AG09309 (cell line): ENCODE data around the gene PTPRN2.
"Not testable (repeated sequence)": the region's sequence is repeated elsewhere in the genome, so short reads cannot be mapped to it uniquely, and the experiment has no call there.

Experiments
- DNase-seq: peaks from one replicate; pipeline ENCODE4 v3.0.0-alpha.2; 2010; ENCODE audit warnings: low read depth
- H3K4me3 ChIP-seq: 2 replicates; pipeline ENCODE4 v1.5.1; 2011; ENCODE audit warnings: mild to moderate bottlenecking, low read depth, low read length, moderate library complexity; ENCODE audit not compliant: control insufficient read depth
- CTCF ChIP-seq: IDR thresholded peaks from 2 replicates; pipeline ENCODE4 v1.5.1; 2011; ENCODE audit warnings: mild to moderate bottlenecking, low read depth, low read length, inconsistent platforms; ENCODE audit not compliant: insufficient read depth, control insufficient read depth; ENCODE audit errors: missing control alignments

Gene PTPRN2

GRCh38 chr7:157923903-157924630 lies 663.6 kb downstream of the PTPRN2 start:
- no peak overlapping the region for H3K4me3 ChIP-seq
- no peak for DNase-seq
- no peak for TF ChIP-seq CTCF

GRCh38 chr7:157922576-157922975 lies 665.0 kb downstream of the PTPRN2 start:
- no peak for DNase-seq
- TF ChIP-seq CTCF = no peak
- no peak overlapping the region for H3K4me3 ChIP-seq

GRCh38 chr7:157918326-157919080 lies 669.1 kb downstream of the PTPRN2 start:
- H3K4me3 ChIP-seq = no peak overlapping the region
- no peak for DNase-seq
- TF ChIP-seq CTCF = no peak

GRCh38 chr7:157916946-157917640 lies 670.5 kb downstream of the PTPRN2 start:
- H3K4me3 ChIP-seq = no peak overlapping the region
- no peak for TF ChIP-seq CTCF
- DNase-seq = no peak

- TF ChIP-seq CTCF = no peak
- no peak for DNase-seq
- H3K4me3 ChIP-seq = no peak overlapping the region
Measured at GRCh38 chr7:157910446-157910845, 677.2 kb downstream of the PTPRN2 start.

- H3K4me3 ChIP-seq, DNase-seq: not testable (repeated sequence)
Measured at GRCh38 chr7:157910045-157910444, 677.6 kb downstream of the PTPRN2 start.

GRCh38 chr7:157909370-157909769 lies 678.3 kb downstream of the PTPRN2 start:
- no peak overlapping the region for H3K4me3 ChIP-seq
- TF ChIP-seq CTCF = no peak
- no peak for DNase-seq
